GM23338 (cell line): ENCODE measurements around the gene GNAI2. TPM values are rescaled to one million over a fixed set of nuclear protein-coding genes. Genes with fewer than 3 reads are reported as not detected.

Source experiments
- ATAC-seq: fragments of 200-7000 bp; cut with Tn5 transposase; 3 replicates; pipeline ENCODE4 v1.9.1; 2020
- DNase-seq: peaks from one replicate; pipeline ENCODE4 v3.0.0-alpha.2; 2015; ENCODE audit warnings: low spot score
- H2AFZ ChIP-seq: fragments of 200-600 bp; sonication (generic); 2 replicates; pipeline ENCODE4 v1.8.0; 2016; ENCODE audit warnings: antibody characterized with exemption, mild to moderate bottlenecking, moderate library complexity
- H3F3A ChIP-seq: fragments of 200-600 bp; sonication (generic); replicated peaks from 2 replicates; pipeline ENCODE4 v1.8.0; 2017; ENCODE audit warnings: antibody characterized with exemption, mixed run types, low read depth
- H3K27ac ChIP-seq: fragments of 200-600 bp; sonication (generic); 2 replicates; pipeline ENCODE4 v1.6.1; 2016; ENCODE audit warnings: low read depth
- H3K27me3 ChIP-seq: fragments of 200-600 bp; sonication (generic); 2 replicates; pipeline ENCODE4 v1.8.0; 2016; ENCODE audit warnings: mild to moderate bottlenecking, mixed run types, moderate library complexity; ENCODE audit not compliant: insufficient read depth
- H3K36me3 ChIP-seq: fragments of 200-600 bp; sonication (generic); 2 replicates; pipeline ENCODE4 v1.8.0; 2016; ENCODE audit warnings: mild to moderate bottlenecking; ENCODE audit not compliant: insufficient read depth
- H3K4me1 ChIP-seq: fragments of 200-600 bp; sonication (generic); 2 replicates; pipeline ENCODE4 v1.8.0; 2016; ENCODE audit warnings: mild to moderate bottlenecking, moderate library complexity; ENCODE audit not compliant: insufficient read depth
- H3K4me2 ChIP-seq: fragments of 200-600 bp; sonication (generic); 2 replicates; pipeline ENCODE4 v1.7.1; 2017; ENCODE audit warnings: mixed run types
- H3K4me3 ChIP-seq: fragments of 200-600 bp; sonication (generic); 2 replicates; pipeline ENCODE4 v1.6.1; 2016; ENCODE audit warnings: mixed run types
- H3K79me2 ChIP-seq: fragments of 200-600 bp; sonication (generic); replicated peaks from 2 replicates; pipeline ENCODE4 v1.8.0; 2017; ENCODE audit warnings: mild to moderate bottlenecking; ENCODE audit not compliant: insufficient read depth
- H3K9me2 ChIP-seq: fragments of 200-600 bp; sonication (generic); 2 replicates; pipeline ENCODE4 v1.8.0; 2017; ENCODE audit not compliant: insufficient read depth
- H4K20me1 ChIP-seq: fragments of 200-600 bp; sonication (generic); replicated peaks from 2 replicates; pipeline ENCODE4 v1.8.0; 2017; ENCODE audit warnings: mild to moderate bottlenecking; ENCODE audit not compliant: insufficient read depth
- H3K27ac Mint-ChIP-seq: 2 replicates; pipeline ENCODE4 v1.8.0; 2020; ENCODE audit warnings: inconsistent platforms, mild to moderate bottlenecking, moderate library complexity, mixed read lengths
- H3K27me3 Mint-ChIP-seq: 3 replicates; pipeline ENCODE4 v1.8.0; 2022; ENCODE audit warnings: low read depth, mild to moderate bottlenecking, moderate library complexity, mixed read lengths, inconsistent platforms; ENCODE audit not compliant: insufficient read depth, poor library complexity
- H3K36me3 Mint-ChIP-seq: 3 replicates; pipeline ENCODE4 v1.8.0; 2021; ENCODE audit warnings: low read depth, mild to moderate bottlenecking, inconsistent platforms, moderate library complexity, mixed read lengths
- H3K4me1 Mint-ChIP-seq: 3 replicates; pipeline ENCODE4 v1.8.0; 2020; ENCODE audit warnings: mild to moderate bottlenecking, inconsistent platforms, mixed read lengths
- H3K4me3 Mint-ChIP-seq: 3 replicates; pipeline ENCODE4 v1.8.0; 2021; ENCODE audit warnings: moderate library complexity, mild to moderate bottlenecking, inconsistent platforms, mixed read lengths
- H3K9me3 Mint-ChIP-seq: 3 replicates; pipeline ENCODE4 v1.8.0; 2020; ENCODE audit warnings: moderate library complexity, mild to moderate bottlenecking, inconsistent platforms, mixed read lengths
- EZH2phosphoT487 ChIP-seq: fragments of 200-600 bp; sonication (generic); IDR thresholded peaks from one replicate; pipeline ENCODE4 v1.8.1; 2018; ENCODE audit warnings: antibody characterized with exemption; ENCODE audit not compliant: unreplicated experiment
- JUNB ChIP-seq: IDR thresholded peaks from one replicate; pipeline ENCODE4 v1.6.1; 2016; ENCODE audit warnings: antibody characterized with exemption; ENCODE audit not compliant: unreplicated experiment
- POLR2AphosphoS5 ChIP-seq: IDR thresholded peaks from 2 replicates; pipeline ENCODE4 v1.6.1; 2016; ENCODE audit warnings: antibody characterized with exemption, low read depth
- STAT1 ChIP-seq: IDR thresholded peaks from one replicate; pipeline ENCODE4 v1.6.1; 2016; ENCODE audit warnings: antibody characterized with exemption; ENCODE audit not compliant: unreplicated experiment
- ZNF114 ChIP-seq: fragments of 250-450 bp; sonication (Bioruptor Pico); IDR thresholded peaks from 2 replicates; pipeline ENCODE4 v1.5.0; 2020; ENCODE audit warnings: mild to moderate bottlenecking, moderate library complexity
- polyA plus RNA-seq: library from polyadenylated mRNA; unstranded; fragments of >200 nt; fragmentation: Nextera tagmentation; extraction: Ambion mirVana; gene quantifications from 2 replicates; pipeline ENCODE4 v1.2.1, GENCODE V29; 2016
- total RNA-seq: library from RNA; depleted of rRNA; stranded (reverse); fragments of >200 nt; shearing (Covaris generic); gene quantifications from 2 replicates; pipeline ENCODE4 v1.2.3, GENCODE V29; 2014
- TF ChIP-seq, protein P1 (sequence below): fragments of 250-450 bp; sonication (Bioruptor Pico); IDR thresholded peaks from 2 replicates; pipeline ENCODE4 v1.5.0; 2020; ENCODE audit warnings: mild to moderate bottlenecking, moderate library complexity

GNAI2 gene
- total and polyA plus RNA-seq, 2 experiments from 2014 or later, result 138 to 153 TPM

DNA sequence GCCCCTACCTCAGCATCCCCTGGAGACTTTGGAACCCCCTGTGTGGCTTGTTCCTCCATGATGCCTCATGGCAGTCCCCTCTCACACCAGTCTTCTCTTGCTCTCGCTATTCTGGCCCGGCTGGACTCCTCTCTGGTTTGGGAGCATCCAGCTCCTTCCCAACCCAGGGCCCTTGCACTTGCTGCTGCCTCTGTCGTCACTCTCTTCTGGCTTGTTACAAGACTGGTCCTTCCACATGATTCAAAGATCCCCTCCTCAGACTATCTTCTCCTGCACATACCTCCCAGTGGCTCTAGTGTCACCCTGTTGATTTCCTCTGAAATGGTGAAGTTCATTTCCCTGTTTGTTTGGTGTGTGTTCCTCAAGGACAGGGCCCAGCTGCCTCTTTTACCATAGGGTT lies 6.5 kb upstream of the GNAI2 start:
- H3K27me3 ChIP-seq, result peaks cover 4% of the 10 kb centered on the region
- H4K20me1 ChIP-seq, result no peaks in the 10 kb centered on the region
- Mint-ChIP-seq H3K36me3 (no peaks in the 10 kb centered on the region), H3K9me3 (no peaks in the 10 kb centered on the region), H3K27ac (no peak overlapping the region), H3K27me3 (peaks cover 35% of the 10 kb centered on the region), H3K4me3 (no peak overlapping the region; the same call in 2 of the 3 replicates), H3K4me1 (peaks cover 24% of the 10 kb centered on the region)
- H3K79me2 ChIP-seq, result 0 out of 2 replicates have a peak, but pooled peaks cover 6% of the 10 kb centered on the region
- H2AFZ ChIP-seq, result no peak overlapping the region
- H3K36me3 ChIP-seq, result no peaks in the 10 kb centered on the region
- TF ChIP-seq STAT1 (no peak), JUNB (no peak), EZH2phosphoT487 (no peak), POLR2AphosphoS5 (no peak), ZNF114 (CRISPR knock-in tag) (no peak)
- TF ChIP-seq, protein P1, sequence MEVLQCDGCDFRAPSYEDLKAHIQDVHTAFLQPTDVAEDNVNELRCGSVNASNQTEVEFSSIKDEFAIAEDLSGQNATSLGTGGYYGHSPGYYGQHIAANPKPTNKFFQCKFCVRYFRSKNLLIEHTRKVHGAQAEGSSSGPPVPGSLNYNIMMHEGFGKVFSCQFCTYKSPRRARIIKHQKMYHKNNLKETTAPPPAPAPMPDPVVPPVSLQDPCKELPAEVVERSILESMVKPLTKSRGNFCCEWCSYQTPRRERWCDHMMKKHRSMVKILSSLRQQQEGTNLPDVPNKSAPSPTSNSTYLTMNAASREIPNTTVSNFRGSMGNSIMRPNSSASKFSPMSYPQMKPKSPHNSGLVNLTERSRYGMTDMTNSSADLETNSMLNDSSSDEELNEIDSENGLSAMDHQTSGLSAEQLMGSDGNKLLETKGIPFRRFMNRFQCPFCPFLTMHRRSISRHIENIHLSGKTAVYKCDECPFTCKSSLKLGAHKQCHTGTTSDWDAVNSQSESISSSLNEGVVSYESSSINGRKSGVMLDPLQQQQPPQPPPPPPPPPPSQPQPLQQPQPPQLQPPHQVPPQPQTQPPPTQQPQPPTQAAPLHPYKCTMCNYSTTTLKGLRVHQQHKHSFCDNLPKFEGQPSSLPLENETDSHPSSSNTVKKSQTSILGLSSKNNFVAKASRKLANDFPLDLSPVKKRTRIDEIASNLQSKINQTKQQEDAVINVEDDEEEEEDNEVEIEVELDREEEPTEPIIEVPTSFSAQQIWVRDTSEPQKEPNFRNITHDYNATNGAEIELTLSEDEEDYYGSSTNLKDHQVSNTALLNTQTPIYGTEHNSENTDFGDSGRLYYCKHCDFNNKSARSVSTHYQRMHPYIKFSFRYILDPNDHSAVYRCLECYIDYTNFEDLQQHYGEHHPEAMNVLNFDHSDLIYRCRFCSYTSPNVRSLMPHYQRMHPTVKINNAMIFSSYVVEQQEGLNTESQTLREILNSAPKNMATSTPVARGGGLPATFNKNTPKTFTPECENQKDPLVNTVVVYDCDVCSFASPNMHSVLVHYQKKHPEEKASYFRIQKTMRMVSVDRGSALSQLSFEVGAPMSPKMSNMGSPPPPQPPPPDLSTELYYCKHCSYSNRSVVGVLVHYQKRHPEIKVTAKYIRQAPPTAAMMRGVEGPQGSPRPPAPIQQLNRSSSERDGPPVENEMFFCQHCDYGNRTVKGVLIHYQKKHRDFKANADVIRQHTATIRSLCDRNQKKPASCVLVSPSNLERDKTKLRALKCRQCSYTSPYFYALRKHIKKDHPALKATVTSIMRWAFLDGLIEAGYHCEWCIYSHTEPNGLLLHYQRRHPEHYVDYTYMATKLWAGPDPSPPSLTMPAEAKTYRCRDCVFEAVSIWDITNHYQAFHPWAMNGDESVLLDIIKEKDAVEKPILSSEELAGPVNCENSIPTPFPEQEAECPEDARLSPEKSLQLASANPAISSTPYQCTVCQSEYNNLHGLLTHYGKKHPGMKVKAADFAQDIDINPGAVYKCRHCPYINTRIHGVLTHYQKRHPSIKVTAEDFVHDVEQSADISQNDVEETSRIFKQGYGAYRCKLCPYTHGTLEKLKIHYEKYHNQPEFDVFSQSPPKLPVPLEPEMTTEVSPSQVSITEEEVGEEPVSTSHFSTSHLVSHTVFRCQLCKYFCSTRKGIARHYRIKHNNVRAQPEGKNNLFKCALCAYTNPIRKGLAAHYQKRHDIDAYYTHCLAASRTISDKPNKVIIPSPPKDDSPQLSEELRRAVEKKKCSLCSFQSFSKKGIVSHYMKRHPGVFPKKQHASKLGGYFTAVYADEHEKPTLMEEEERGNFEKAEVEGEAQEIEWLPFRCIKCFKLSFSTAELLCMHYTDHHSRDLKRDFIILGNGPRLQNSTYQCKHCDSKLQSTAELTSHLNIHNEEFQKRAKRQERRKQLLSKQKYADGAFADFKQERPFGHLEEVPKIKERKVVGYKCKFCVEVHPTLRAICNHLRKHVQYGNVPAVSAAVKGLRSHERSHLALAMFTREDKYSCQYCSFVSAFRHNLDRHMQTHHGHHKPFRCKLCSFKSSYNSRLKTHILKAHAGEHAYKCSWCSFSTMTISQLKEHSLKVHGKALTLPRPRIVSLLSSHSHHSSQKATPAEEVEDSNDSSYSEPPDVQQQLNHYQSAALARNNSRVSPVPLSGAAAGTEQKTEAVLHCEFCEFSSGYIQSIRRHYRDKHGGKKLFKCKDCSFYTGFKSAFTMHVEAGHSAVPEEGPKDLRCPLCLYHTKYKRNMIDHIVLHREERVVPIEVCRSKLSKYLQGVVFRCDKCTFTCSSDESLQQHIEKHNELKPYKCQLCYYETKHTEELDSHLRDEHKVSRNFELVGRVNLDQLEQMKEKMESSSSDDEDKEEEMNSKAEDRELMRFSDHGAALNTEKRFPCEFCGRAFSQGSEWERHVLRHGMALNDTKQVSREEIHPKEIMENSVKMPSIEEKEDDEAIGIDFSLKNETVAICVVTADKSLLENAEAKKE (CRISPR knock-in tag), result no peak
- DNase-seq (no peak), ATAC-seq (no peak)
- no peak overlapping the region for H3K4me3 ChIP-seq
- H3K27ac ChIP-seq, result no peak overlapping the region
- H3K4me1 ChIP-seq, result peaks cover 16% of the 10 kb centered on the region
- peaks cover 13% of the 10 kb centered on the region for H3F3A ChIP-seq
- no peaks in the 10 kb centered on the region for H3K9me2 ChIP-seq
- H3K4me2 ChIP-seq, result no peak overlapping the region
